GM21360 (cell line): Measurements from ENCODE around the gene RIPOR1.

Experiments
- ATAC-seq: cut with Tn5 transposase; IDR thresholded peaks from one replicate; pipeline ENCODE4 v1.9.1; 2021; ENCODE audit warnings: mild to moderate bottlenecking, moderate library complexity; ENCODE audit not compliant: unreplicated experiment

Gene RIPOR1

GRCh38 chr16:67594956-67595355 is 66.3 kb downstream of the RIPOR1 start:
- no peak for ATAC-seq
